K562 (cell line): Measurements from ENCODE around the gene UBAP1L. TPM values are rescaled to one million over a fixed set of nuclear protein-coding genes. Genes with fewer than 3 reads are reported as not detected.

ENCODE experiments used
- ATAC-seq: fragments of 200-7000 bp; cut with Tn5 transposase; 3 replicates; pipeline ENCODE4 v1.9.1; 2020; ENCODE audit warnings: moderate library complexity
- BruUV-seq: library from RNA; stranded (reverse); fragments of 400-500 nt; replicated peaks from 2 replicates; lab custom pipeline; 2021; lab: Mats Ljungman, UMichigan
- CTCF ChIA-PET: fragments of 300-600 bp; formaldehyde crosslinking; extraction: SDS; loops from one replicate; lab custom pipeline; 2021; ENCODE audit warnings: low intra/inter-chr PET ratio; lab: Yijun Ruan, JAX
- POLR2A ChIA-PET: fragments of 300-600, 350-650 bp; sonication (Branson Sonifier 250); formaldehyde crosslinking; extraction: SDS; loops from one replicate; lab custom pipeline; 2021; ENCODE audit warnings: antibody characterized with exemption, inconsistent platforms; lab: Yijun Ruan, JAX
- DNase-seq, 4 experiments: peaks; one replicate each; pipeline versions ENCODE4 v3.0.0 to v3.0.0-alpha.2; 2011 to 2018; ENCODE audit warnings: low spot score in 3 of 4, mixed read lengths in 3 of 4; ENCODE audit errors: extremely low read depth in 1 of 4
- FAIRE-seq: peaks from 2 replicates; lab custom pipeline; 2011; peaks lifted over from hg19 to GRCh38; lab: Jason Lieb, UNC
- H2AFZ ChIP-seq: 2 replicates; pipeline ENCODE4 v1.6.0; 2011; ENCODE audit warnings: low read depth, low read length, control low read depth, inconsistent platforms
- H3K27ac ChIP-seq: fragments of 200-600 bp; 3 replicates; pipeline ENCODE4 v1.8.0; 2011; ENCODE audit warnings: low read depth, mild to moderate bottlenecking, control low read depth, inconsistent platforms, low read length, moderate library complexity, mixed read lengths; ENCODE audit errors: extremely low read depth
- H3K27me3 ChIP-seq, 2 experiments: fragments of 300-600 bp in 1 of 2; 2 replicates in 1 of 2; 3 replicates in 1 of 2; pipeline versions ENCODE4 v1.6.0 to v1.8.0; 2011; ENCODE audit warnings: inconsistent platforms in 2 of 2, low read length in 2 of 2, mild to moderate bottlenecking in 1 of 2, mixed read lengths in 1 of 2, moderate library complexity in 1 of 2; ENCODE audit not compliant: control insufficient read depth in 2 of 2, insufficient read depth in 2 of 2
- H3K36me3 ChIP-seq: fragments of 300-600 bp; 3 replicates; pipeline ENCODE4 v1.8.0; 2011; ENCODE audit warnings: mild to moderate bottlenecking, low read length, inconsistent platforms; ENCODE audit not compliant: control insufficient read depth, insufficient read depth
- H3K4me1 ChIP-seq, 2 experiments: fragments of 200-600 bp in 1 of 2; replicated peaks in 1 of 2; 2 replicates in 1 of 2; 3 replicates in 1 of 2; pipeline versions ENCODE4 v1.5.1 to v1.8.0; 2011; ENCODE audit warnings: inconsistent platforms in 2 of 2, low read length in 2 of 2, mild to moderate bottlenecking in 1 of 2, mixed read lengths in 1 of 2, moderate library complexity in 1 of 2; ENCODE audit not compliant: control insufficient read depth in 2 of 2, insufficient read depth in 2 of 2
- H3K4me2 ChIP-seq: 2 replicates; pipeline ENCODE4 v1.6.1; 2011; ENCODE audit warnings: low read length, control low read depth, inconsistent platforms, mixed read lengths; ENCODE audit not compliant: insufficient read depth
- H3K4me3 ChIP-seq: fragments of 200-600 bp; sonication (generic), shearing (Covaris generic); 2 replicates; pipeline ENCODE4 v1.5.1; 2016; ENCODE audit warnings: control low read depth, inconsistent platforms
- H3K79me2 ChIP-seq: fragments of 200-600 bp; 3 replicates; pipeline ENCODE4 v1.8.0; 2011; ENCODE audit warnings: low read length, inconsistent platforms; ENCODE audit not compliant: control insufficient read depth, insufficient read depth
- H3K9ac ChIP-seq, 2 experiments: 2 replicates each; pipeline versions ENCODE4 v1.6.0 to v1.6.1; 2011; ENCODE audit warnings: low read depth in 2 of 2, low read length in 2 of 2, control low read depth in 1 of 2, inconsistent platforms in 1 of 2, mild to moderate bottlenecking in 1 of 2, mixed read lengths in 1 of 2; ENCODE audit not compliant: insufficient read depth in 1 of 2
- H3K9me1 ChIP-seq: one replicate; pipeline ENCODE4 v1.6.0; 2011; ENCODE audit warnings: inconsistent platforms, mild to moderate bottlenecking, low read length, moderate library complexity; ENCODE audit not compliant: control insufficient read depth, insufficient read depth
- H3K9me3 ChIP-seq: replicated peaks from 2 replicates; pipeline ENCODE4 v1.5.1; 2011; ENCODE audit warnings: low read depth, low read length, inconsistent platforms; ENCODE audit not compliant: control insufficient read depth, insufficient read depth
- H4K20me1 ChIP-seq: replicated peaks from 2 replicates; pipeline ENCODE4 v1.6.1; 2011; ENCODE audit warnings: low read length, inconsistent platforms, mixed read lengths; ENCODE audit not compliant: control insufficient read depth, insufficient read depth
- BRF1 ChIP-seq: IDR thresholded peaks from 3 replicates; pipeline ENCODE4 v1.6.1; 2011; ENCODE audit warnings: borderline replicate concordance, mild to moderate bottlenecking; ENCODE audit not compliant: insufficient read length; ENCODE audit errors: extremely low read depth
- CBX1 ChIP-seq: sonication (generic); IDR thresholded peaks from 2 replicates; pipeline ENCODE4 v1.6.1; 2016; ENCODE audit warnings: antibody characterized with exemption, low read depth, mild to moderate bottlenecking
- CEBPB ChIP-seq: fragments of 450-650 bp; IDR thresholded peaks from 2 replicates; pipeline ENCODE4 v1.6.1; 2016; ENCODE audit warnings: missing genetic modification characterization, missing compliant biosample characterization
- CEBPG ChIP-seq, 3 experiments: fragments of 200-800 bp in 1 of 3; sonication (Bioruptor generic) in 1 of 3; sonication (generic) in 1 of 3; formaldehyde crosslinking in 1 of 3; IDR thresholded peaks in 2 of 3; conservative IDR thresholded peaks in 1 of 3; 2 replicates each; pipeline versions ENCODE4 v1.6.1 to v1.8.0; 2016 to 2022; ENCODE audit warnings: missing compliant biosample characterization in 2 of 3, missing genetic modification characterization in 2 of 3, mild to moderate bottlenecking in 1 of 3, missing genetic modification reagents in 1 of 3
- HMG20B ChIP-seq: fragments of 250-450 bp; sonication (Bioruptor Pico); IDR thresholded peaks from 2 replicates; pipeline ENCODE4 v1.5.0; 2021; ENCODE audit warnings: mild to moderate bottlenecking
- LEF1 ChIP-seq: fragments of 450-650 bp; IDR thresholded peaks from 2 replicates; pipeline ENCODE4 v1.6.1; 2016; ENCODE audit warnings: mild to moderate bottlenecking
- MECOM ChIP-seq: fragments of 250-450 bp; sonication (Bioruptor Pico); IDR thresholded peaks from 2 replicates; pipeline ENCODE4 v1.8.0; 2022; ENCODE audit warnings: inconsistent platforms
- MXI1 ChIP-seq: IDR thresholded peaks from 2 replicates; pipeline ENCODE4 v1.6.1; 2011; ENCODE audit warnings: low read depth, mild to moderate bottlenecking, improper control_type of control experiment, low read length
- NR1H2 ChIP-seq: sonication (generic); formaldehyde crosslinking; IDR thresholded peaks from 2 replicates; pipeline ENCODE4 v1.4.0; 2020; ENCODE audit warnings: mild to moderate bottlenecking, missing genetic modification reagents
- RBM34 ChIP-seq: fragments of 200-400 bp; formaldehyde crosslinking; IDR thresholded peaks from 2 replicates; pipeline ENCODE4 v1.6.1; 2018; ENCODE audit warnings: low read length, borderline replicate concordance; ENCODE audit not compliant: insufficient read depth
- SIN3A ChIP-seq, 2 experiments: fragments of 150-350 bp in 1 of 2; IDR thresholded peaks; 2 replicates each; pipeline ENCODE4 v1.6.1; 2011 to 2016; ENCODE audit warnings: borderline replicate concordance in 2 of 2, low read depth in 2 of 2, low read length in 2 of 2, mild to moderate bottlenecking in 2 of 2, moderate library complexity in 2 of 2; ENCODE audit not compliant: control insufficient read depth in 1 of 2
- ZFP36 ChIP-seq: fragments of 150-350 bp; IDR thresholded peaks from 2 replicates; pipeline ENCODE4 v1.6.1; 2018; ENCODE audit warnings: low read length, low read depth; ENCODE audit not compliant: partially characterized antibody
- ZNF699 ChIP-seq: fragments of 250-450 bp; sonication (Bioruptor Pico); IDR thresholded peaks from 2 replicates; pipeline ENCODE4 v1.8.0; 2021; ENCODE audit warnings: mild to moderate bottlenecking, moderate library complexity; ENCODE audit not compliant: insufficient replicate concordance
- WGBS: fragments of 100-300 bp; shearing (Covaris generic); methylation state at CpG from one replicate; pipeline ENCODE4 v1.1.6; 2016; ENCODE audit warnings: low coverage, mixed read lengths; ENCODE audit not compliant: insufficient coverage; ENCODE audit errors: missing lambda C conversion rate; 5-methylcytosine and 5-hydroxymethylcytosine counted together
- in situ Hi-C: fragments of 300-500 bp; cut with MboI; formaldehyde crosslinking; loops from 4 replicates; pipeline ENCODE4 v1.15.0; 2018; ENCODE audit warnings: inconsistent platforms, mixed read lengths
- intact Hi-C: fragments of 100-400 bp; cut with micrococcal nuclease; formaldehyde crosslinking; loops from 2 replicates; pipeline ENCODE4 v1.14.2; 2022
- polyA plus RNA-seq, 8 experiments: library from polyadenylated mRNA; depleted of rRNA in 4 of 8; stranded (reverse) in 5 of 8; unstranded in 3 of 8; fragments of >200 nt; fragmentation: Nextera tagmentation in 2 of 8; fragmentation: Illumina TruSeq in 1 of 8; extraction: Ambion mirVana in 2 of 8; extraction: Trizol in 1 of 8; gene quantifications; 2 replicates each; pipeline versions ENCODE4 v1.2.1 to v1.2.3, GENCODE V29; 2011 to 2014; ENCODE audit warnings: inconsistent platforms in 1 of 8, missing spikeins in 1 of 8
- total RNA-seq, 7 experiments: library from RNA; depleted of rRNA in 6 of 7; stranded (reverse); fragments of >200 nt in 6 of 7; fragmentation: Illumina TruSeq in 2 of 7; extraction: Trizol in 2 of 7; gene quantifications; 2 replicates each; pipeline versions ENCODE4 v1.2.1 to v1.2.3, GENCODE V29; 2011 to 2021; ENCODE audit warnings: low replicate concordance in 1 of 7
- TF ChIP-seq, protein P1 (sequence below): fragments of 250-450 bp; sonication (Bioruptor Pico); IDR thresholded peaks from 2 replicates; pipeline ENCODE4 v1.5.0; 2020; ENCODE audit warnings: mild to moderate bottlenecking, borderline replicate concordance

Gene UBAP1L
- total and polyA plus RNA-seq, 9 of the 15 experiments (the other 6 are each of a cell fraction or from before 2014, with no cell fraction given): 0.16 to 0.71 (median 0.41) TPM; not detected in 2

DNA sequence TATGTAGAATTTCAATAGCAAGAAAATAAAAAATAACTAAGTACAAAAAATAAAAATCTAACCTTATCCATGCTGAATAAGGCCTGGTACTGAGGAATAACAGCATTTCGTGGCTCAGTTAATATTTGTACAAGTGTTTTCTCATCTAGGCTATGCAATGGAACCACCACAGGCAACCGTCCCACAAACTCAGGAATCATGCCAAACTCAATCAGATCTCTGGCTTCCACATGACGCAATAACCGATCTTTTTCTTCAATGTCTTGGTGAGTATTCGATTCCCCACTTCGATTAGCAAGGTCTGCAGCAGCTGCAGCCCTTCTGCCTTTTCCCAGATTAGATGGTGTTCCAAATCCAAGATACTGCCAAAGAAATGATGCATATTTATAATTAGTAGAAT lies 39.7 kb upstream of the UBAP1L start:
- in situ Hi-C loops: no loop called here
- Histone ChIP-seq H2AFZ (no peak overlapping the region), H4K20me1 (no peaks in the 10 kb centered on the region), H3K79me2 (no peaks in the 10 kb centered on the region), H3K9me3 (no peaks in the 10 kb centered on the region), H3K9me1 (no peaks in the 10 kb centered on the region), H3K4me1 (no peaks in the 10 kb centered on the region), H3K9ac (no peak overlapping the region), H3K27me3 (no peaks in the 10 kb centered on the region)
- no peak for ATAC-seq
- WGBS: 96% methylated on average over 6 of the region's 6 CpGs
- POLR2A ChIA-PET: interaction anchor here (1.9 kb wide), 1 partner anchor 10 kb away, joined by 5 read pairs; no protein-coding TSS in a partner anchor
- no peak for DNase-seq
- no peak for FAIRE-seq
- no peak for TF ChIP-seq LEF1
- TF ChIP-seq CEBPG (CRISPR knock-in tag; IDR thresholded peaks at IDR 0.05): no peak; the same call in 1 of the 2 replicates
- peak; percentile 31 to 38; a peak in 1 of 4 replicates for TF ChIP-seq CEBPG (tag; conservative IDR thresholded peaks at IDR 0.05 in 1 of 2, IDR thresholded peaks at IDR 0.05 in 1 of 2)
- TF ChIP-seq CEBPB: peak; percentile 63; the same call in 1 of the 2 replicates
- TF ChIP-seq CBX1: no peak
- TF ChIP-seq MECOM (CRISPR knock-in tag): no peak
- TF ChIP-seq, all 486 proteins: peak for 2
- Histone ChIP-seq H3K36me3 (peaks cover 82% of the 10 kb centered on the region), H3K27ac (no peak overlapping the region), H3K4me3 (no peak overlapping the region), H3K4me2 (no peak overlapping the region)
- CTCF ChIA-PET: no interaction called here
- intact Hi-C loops: no loop called here
- no TSS peak for BruUV-seq

DNA sequence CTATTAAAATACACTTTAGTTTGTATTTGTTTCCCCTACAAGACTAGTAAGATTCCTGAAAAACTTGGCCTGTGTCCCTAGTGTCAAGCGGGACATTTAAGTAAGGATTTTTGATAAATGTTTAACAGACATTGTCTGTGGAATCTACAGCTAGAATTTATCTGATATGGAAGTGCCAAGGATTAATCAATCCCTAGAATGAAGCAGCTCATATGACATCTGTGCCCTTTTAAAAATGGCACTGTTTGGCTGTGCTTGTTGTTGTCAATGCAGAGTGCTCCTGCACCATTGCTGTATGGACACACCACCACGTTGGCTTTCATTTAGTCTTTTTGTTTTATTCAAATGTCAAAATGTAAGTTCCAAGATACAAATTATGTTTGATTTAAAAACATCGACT lies 32.9 kb upstream of the UBAP1L start:
- CTCF ChIA-PET: no interaction called here
- in situ Hi-C loops: no loop called here
- POLR2A ChIA-PET: interaction anchor here (0.6 kb wide), 2 partner anchors 25 to 110 kb away, joined by 3 read pairs; no protein-coding TSS in a partner anchor
- no peak for FAIRE-seq
- no peak overlapping the region for H3K4me3 ChIP-seq
- H2AFZ ChIP-seq: no peak overlapping the region
- H3K79me2 ChIP-seq: no peaks in the 10 kb centered on the region
- H3K36me3 ChIP-seq: peaks cover 26% of the 10 kb centered on the region; the same call in 1 of the 3 replicates
- no peak overlapping the region for H3K9ac ChIP-seq
- intact Hi-C loops: no loop called here
- 84% methylated on average over 3 of the region's 3 CpGs for WGBS
- BruUV-seq: no TSS peak
- H4K20me1 ChIP-seq: no peaks in the 10 kb centered on the region
- no peaks in the 10 kb centered on the region for H3K9me3 ChIP-seq
- no peak for ATAC-seq
- H3K27ac ChIP-seq: no peak overlapping the region
- H3K27me3 ChIP-seq: no peaks in the 10 kb centered on the region
- no peak for DNase-seq
- H3K4me2 ChIP-seq: no peak overlapping the region
- H3K4me1 ChIP-seq: no peaks in the 10 kb centered on the region
- no peaks in the 10 kb centered on the region for H3K9me1 ChIP-seq
- TF ChIP-seq MXI1 (no peak), SIN3A (IDR thresholded peaks at IDR 0.05; ENCODE audit: borderline replicate concordance in 2 of 2, control insufficient read depth in 1 of 2, low read depth in 2 of 2, low read length in 2 of 2) (no peak), ZFP36 (no peak), ZNF699 (CRISPR knock-in tag) (no peak), NR1H2 (no peak), HMG20B (CRISPR knock-in tag) (no peak), BRF1 (no peak), RBM34 (no peak)
- TF ChIP-seq, protein P1, sequence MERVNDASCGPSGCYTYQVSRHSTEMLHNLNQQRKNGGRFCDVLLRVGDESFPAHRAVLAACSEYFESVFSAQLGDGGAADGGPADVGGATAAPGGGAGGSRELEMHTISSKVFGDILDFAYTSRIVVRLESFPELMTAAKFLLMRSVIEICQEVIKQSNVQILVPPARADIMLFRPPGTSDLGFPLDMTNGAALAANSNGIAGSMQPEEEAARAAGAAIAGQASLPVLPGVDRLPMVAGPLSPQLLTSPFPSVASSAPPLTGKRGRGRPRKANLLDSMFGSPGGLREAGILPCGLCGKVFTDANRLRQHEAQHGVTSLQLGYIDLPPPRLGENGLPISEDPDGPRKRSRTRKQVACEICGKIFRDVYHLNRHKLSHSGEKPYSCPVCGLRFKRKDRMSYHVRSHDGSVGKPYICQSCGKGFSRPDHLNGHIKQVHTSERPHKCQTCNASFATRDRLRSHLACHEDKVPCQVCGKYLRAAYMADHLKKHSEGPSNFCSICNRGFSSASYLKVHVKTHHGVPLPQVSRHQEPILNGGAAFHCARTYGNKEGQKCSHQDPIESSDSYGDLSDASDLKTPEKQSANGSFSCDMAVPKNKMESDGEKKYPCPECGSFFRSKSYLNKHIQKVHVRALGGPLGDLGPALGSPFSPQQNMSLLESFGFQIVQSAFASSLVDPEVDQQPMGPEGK: no peak
